Umbilical cord (tissue), 2 donors: Measurements from ENCODE around the gene RTN1. TPM values are rescaled to one million over a fixed set of nuclear protein-coding genes. Genes with fewer than 3 reads are reported as not detected.

Source experiments
- DNase-seq: peaks from one replicate; pipeline ENCODE4 v3.0.0-alpha.2; 2015; ENCODE audit warnings: low spot score
- total RNA-seq: library from RNA; depleted of rRNA; stranded (reverse); fragments of >200 nt; gene quantifications from one replicate; pipeline ENCODE4 v1.2.3, GENCODE V29; 2014; ENCODE audit warnings: low replicate concordance; ENCODE audit not compliant: insufficient read depth

Gene RTN1
- total RNA-seq, 1 donor from 2014 or later: 12.5 TPM

DNA sequence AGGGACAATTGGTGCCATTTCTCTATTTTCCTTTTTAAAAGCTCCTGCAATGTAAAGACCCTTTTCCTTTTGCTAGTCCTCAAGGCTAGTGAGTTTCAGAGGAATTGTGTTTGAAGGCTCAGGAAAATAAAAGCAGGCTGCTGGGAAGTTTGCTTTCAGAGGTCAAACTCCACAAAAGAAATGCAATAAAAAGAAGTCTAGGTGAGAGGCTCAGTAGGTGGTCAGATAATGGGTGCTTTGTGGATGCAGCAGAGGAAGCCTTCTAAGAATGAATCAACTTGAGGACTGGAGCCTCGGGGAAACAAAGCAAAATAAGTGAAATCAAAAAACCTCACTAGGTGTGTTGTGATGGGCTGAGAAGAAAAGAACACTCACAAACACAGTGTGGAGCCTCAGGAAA lies 304.3 kb downstream of the RTN1 start:
- DNase-seq: no peak

DNA sequence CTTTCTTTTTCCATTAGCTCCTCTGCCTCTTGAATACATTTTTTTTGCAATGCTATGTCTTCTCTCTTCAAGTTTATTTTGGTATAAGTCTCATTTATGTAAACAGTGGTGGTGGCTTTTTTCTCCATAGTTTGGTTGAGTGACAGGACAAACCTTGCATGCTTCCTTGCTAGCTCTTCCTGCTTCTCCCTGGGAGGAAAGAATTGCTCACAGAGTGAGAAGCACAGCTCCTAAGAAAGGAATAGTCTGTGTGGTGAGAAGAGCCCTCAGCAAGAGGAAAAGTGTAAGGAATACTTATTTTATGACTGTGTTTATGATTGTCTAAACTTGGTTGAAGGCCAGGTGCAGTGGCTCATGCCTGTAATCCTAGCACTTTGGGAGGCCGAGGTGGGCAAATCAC lies 305.5 kb downstream of the RTN1 start:
- DNase-seq: no peak

DNA sequence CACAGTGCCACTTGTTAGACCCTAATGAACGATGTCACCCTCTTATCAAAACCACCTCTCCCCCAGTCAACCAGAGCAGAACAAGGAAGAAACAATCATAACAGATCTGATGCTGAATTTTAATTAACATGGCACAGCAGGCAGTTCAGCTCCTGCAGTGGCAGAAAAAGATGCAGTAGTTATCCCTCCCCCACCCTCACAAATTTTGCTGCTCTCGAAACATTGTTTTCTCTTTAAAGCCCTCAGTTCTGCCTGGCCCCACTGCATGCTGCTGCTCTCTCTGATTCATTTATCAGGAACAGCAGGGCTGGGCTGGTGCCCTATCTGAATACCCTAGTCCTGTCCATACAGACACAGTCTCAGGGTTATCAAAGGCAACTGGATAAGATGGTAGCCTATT lies 306.2 kb downstream of the RTN1 start:
- no peak for DNase-seq

DNA sequence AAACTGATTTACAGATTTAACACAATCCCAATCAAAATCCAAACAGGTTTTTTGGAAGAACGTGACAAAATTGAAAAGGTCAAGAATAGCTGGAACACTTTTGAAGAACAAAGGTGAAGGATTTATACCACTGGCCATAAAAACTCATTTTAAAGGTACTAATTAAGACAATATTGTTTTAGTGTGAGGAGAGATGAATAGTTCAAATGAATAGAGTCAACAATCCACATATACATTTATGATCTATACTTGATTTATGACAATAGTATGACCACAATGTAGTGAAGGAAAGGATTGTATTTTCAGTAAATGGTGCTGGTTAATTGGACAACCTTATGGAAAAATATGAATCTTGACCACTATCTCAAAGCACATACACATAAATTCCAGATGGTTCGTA lies 323.3 kb downstream of the RTN1 start:
- no peak for DNase-seq

Other genes starting within 250 kb of the RTN1 start
- not detected for gene LRRC9, start 49.4 kb upstream of the RTN1 start, total RNA-seq
- 53.0 TPM for gene PCNX4, start 221.1 kb upstream of the RTN1 start, total RNA-seq